ENCODE data around the gene AIFM1. TPM values are rescaled to one million over a fixed set of nuclear protein-coding genes. Genes with fewer than 3 reads are reported as not detected.
"Not testable (repeated sequence)": the region's sequence is repeated elsewhere in the genome, so short reads cannot be mapped to it uniquely, and the experiment has no call there.

Gene AIFM1
- total and polyA plus RNA-seq, 4 donors, result 33.1 to 79.0 (median 66.4) TPM

- no peak overlapping the region for H3K9ac ChIP-seq (ENCODE audit: low read depth in 1 of 2, low read length in 2 of 2)
- WGBS, result 85% methylated on average over 7 of the region's 7 CpGs
- no peak for TF ChIP-seq GABPA (IDR thresholded peaks at IDR 0.05 in 1 of 2, conservative IDR thresholded peaks at IDR 0.05 in 1 of 2)
- TF ChIP-seq, protein P1, sequence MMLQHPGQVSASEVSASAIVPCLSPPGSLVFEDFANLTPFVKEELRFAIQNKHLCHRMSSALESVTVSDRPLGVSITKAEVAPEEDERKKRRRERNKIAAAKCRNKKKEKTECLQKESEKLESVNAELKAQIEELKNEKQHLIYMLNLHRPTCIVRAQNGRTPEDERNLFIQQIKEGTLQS (IDR thresholded peaks at IDR 0.05), result no peak
- TF ChIP-seq JUND (IDR thresholded peaks at IDR 0.05), result no peak
- no peak for TF ChIP-seq FOXA1 (IDR thresholded peaks at IDR 0.05)
- no peak for TF ChIP-seq FOXA2 (IDR thresholded peaks at IDR 0.05)
- no peak for TF ChIP-seq TAF1 (conservative IDR thresholded peaks at IDR 0.05)
- TF ChIP-seq, protein P2, sequence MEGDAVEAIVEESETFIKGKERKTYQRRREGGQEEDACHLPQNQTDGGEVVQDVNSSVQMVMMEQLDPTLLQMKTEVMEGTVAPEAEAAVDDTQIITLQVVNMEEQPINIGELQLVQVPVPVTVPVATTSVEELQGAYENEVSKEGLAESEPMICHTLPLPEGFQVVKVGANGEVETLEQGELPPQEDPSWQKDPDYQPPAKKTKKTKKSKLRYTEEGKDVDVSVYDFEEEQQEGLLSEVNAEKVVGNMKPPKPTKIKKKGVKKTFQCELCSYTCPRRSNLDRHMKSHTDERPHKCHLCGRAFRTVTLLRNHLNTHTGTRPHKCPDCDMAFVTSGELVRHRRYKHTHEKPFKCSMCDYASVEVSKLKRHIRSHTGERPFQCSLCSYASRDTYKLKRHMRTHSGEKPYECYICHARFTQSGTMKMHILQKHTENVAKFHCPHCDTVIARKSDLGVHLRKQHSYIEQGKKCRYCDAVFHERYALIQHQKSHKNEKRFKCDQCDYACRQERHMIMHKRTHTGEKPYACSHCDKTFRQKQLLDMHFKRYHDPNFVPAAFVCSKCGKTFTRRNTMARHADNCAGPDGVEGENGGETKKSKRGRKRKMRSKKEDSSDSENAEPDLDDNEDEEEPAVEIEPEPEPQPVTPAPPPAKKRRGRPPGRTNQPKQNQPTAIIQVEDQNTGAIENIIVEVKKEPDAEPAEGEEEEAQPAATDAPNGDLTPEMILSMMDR (IDR thresholded peaks at IDR 0.05; ENCODE audit: low read depth, low read length, missing input control), result no peak
- TF ChIP-seq NR2F2 (IDR thresholded peaks at IDR 0.05), result no peak
- TF ChIP-seq, protein P3, sequence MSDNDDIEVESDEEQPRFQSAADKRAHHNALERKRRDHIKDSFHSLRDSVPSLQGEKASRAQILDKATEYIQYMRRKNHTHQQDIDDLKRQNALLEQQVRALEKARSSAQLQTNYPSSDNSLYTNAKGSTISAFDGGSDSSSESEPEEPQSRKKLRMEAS (IDR thresholded peaks at IDR 0.05), result no peak
- TF ChIP-seq RXRA (IDR thresholded peaks at IDR 0.05), result no peak
- no peaks in the 10 kb centered on the region for H3K27me3 ChIP-seq (ENCODE audit: control insufficient read depth in 4 of 4, insufficient read depth in 4 of 4, low read length in 3 of 4)
- no peaks in the 10 kb centered on the region for H3K36me3 ChIP-seq (ENCODE audit: control insufficient read depth in 4 of 4, insufficient read depth in 3 of 4, low read depth in 1 of 4, low read length in 3 of 4)
- H3K27ac ChIP-seq (ENCODE audit: low read depth in 1 of 2, low read length in 2 of 2), result no peak overlapping the region
- DNase-seq (ENCODE audit: low spot score), result no peak
- H3K9me3 ChIP-seq (ENCODE audit: control insufficient read depth in 4 of 4, low read length in 3 of 4), result no peaks in the 10 kb centered on the region
- H3K4me3 ChIP-seq (ENCODE audit: low read depth in 1 of 3, low read length in 3 of 3), result no peak overlapping the region
- peaks cover 0 to 4% (median 0%) of the 10 kb centered on the region in 4 donors for H3K4me1 ChIP-seq (ENCODE audit: control insufficient read depth in 4 of 4, insufficient read depth in 4 of 4, low read length in 3 of 4)
Measured at GRCh38 chrX:130117166-130117565, 48.5 kb downstream of the AIFM1 start.

GRCh38 chrX:130115119-130115885, 50.3 kb downstream of the AIFM1 start:
- H3K9ac ChIP-seq (ENCODE audit: low read depth in 1 of 2, low read length in 2 of 2); H3K9me3 ChIP-seq (ENCODE audit: control insufficient read depth in 4 of 4, low read length in 3 of 4); H3K27ac ChIP-seq (ENCODE audit: low read depth in 1 of 2, low read length in 2 of 2); H3K4me1 ChIP-seq (ENCODE audit: control insufficient read depth in 4 of 4, insufficient read depth in 4 of 4, low read length in 3 of 4); H3K27me3 ChIP-seq (ENCODE audit: control insufficient read depth in 4 of 4, insufficient read depth in 4 of 4, low read length in 3 of 4); H3K36me3 ChIP-seq (ENCODE audit: control insufficient read depth in 4 of 4, insufficient read depth in 3 of 4, low read depth in 1 of 4, low read length in 3 of 4); DNase-seq (ENCODE audit: low spot score); H3K4me3 ChIP-seq (ENCODE audit: low read depth in 1 of 3, low read length in 3 of 3): not testable (repeated sequence)
- WGBS, result 90% methylated on average over 10 of the region's 10 CpGs

DNA sequence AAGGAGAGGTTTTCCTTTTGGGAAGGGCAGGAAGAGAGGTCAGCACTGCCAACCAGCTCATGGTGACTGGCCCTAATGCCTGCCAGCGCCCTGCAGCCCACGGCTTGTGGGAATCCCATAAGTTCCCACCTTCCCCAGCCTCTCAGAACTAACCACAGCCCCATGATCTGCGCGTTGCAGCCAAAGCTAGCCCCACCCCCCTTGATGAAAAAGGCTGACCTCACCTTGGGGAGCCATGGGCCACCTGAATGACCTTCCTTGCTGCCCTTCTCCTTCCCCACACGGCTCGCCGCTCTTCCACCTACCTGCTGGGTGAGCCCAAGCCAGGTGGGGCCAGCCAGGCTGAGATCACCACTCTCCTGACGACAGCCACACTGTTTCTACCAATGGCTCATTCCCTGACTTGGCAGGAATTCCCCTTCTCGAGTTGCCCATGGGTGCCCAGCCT, 51.5 kb downstream of the AIFM1 start:
- TF ChIP-seq SP1 (IDR thresholded peaks at IDR 0.05), result no peak
- H3K27me3 ChIP-seq (ENCODE audit: control insufficient read depth in 4 of 4, insufficient read depth in 4 of 4, low read length in 3 of 4), result no peaks in the 10 kb centered on the region
- H3K36me3 ChIP-seq (ENCODE audit: control insufficient read depth in 4 of 4, insufficient read depth in 3 of 4, low read depth in 1 of 4, low read length in 3 of 4), result no peaks in the 10 kb centered on the region
- H3K9ac ChIP-seq (ENCODE audit: low read depth in 1 of 2, low read length in 2 of 2), result no peak overlapping the region
- no peaks in the 10 kb centered on the region for H3K4me1 ChIP-seq (ENCODE audit: control insufficient read depth in 4 of 4, insufficient read depth in 4 of 4, low read length in 3 of 4)
- WGBS, result 79% methylated on average over 9 of the region's 9 CpGs
- no peak for DNase-seq (ENCODE audit: low spot score)
- H3K9me3 ChIP-seq (ENCODE audit: control insufficient read depth in 4 of 4, low read length in 3 of 4), result no peaks in the 10 kb centered on the region
- H3K27ac ChIP-seq (ENCODE audit: low read depth in 1 of 2, low read length in 2 of 2), result no peak overlapping the region
- H3K4me3 ChIP-seq (ENCODE audit: low read depth in 1 of 3, low read length in 3 of 3), result no peak overlapping the region

All from liver (tissue), 9 donors.